GM23248 (cell line): ENCODE measurements around the gene INPP5A.

ENCODE experiments used
- EZH2 ChIP-seq: fragments of 200-600 bp; sonication (generic); IDR thresholded peaks from 2 replicates; pipeline ENCODE4 v1.6.1; 2018; ENCODE audit warnings: antibody characterized with exemption, mild to moderate bottlenecking; ENCODE audit not compliant: insufficient read depth, poor library complexity, severe bottlenecking
- EZH2phosphoT487 ChIP-seq: fragments of 200-600 bp; sonication (generic); IDR thresholded peaks from 2 replicates; pipeline ENCODE4 v1.6.1; 2018; ENCODE audit warnings: antibody characterized with exemption, moderate library complexity, mild to moderate bottlenecking, low read depth; ENCODE audit not compliant: insufficient read depth

DNA sequence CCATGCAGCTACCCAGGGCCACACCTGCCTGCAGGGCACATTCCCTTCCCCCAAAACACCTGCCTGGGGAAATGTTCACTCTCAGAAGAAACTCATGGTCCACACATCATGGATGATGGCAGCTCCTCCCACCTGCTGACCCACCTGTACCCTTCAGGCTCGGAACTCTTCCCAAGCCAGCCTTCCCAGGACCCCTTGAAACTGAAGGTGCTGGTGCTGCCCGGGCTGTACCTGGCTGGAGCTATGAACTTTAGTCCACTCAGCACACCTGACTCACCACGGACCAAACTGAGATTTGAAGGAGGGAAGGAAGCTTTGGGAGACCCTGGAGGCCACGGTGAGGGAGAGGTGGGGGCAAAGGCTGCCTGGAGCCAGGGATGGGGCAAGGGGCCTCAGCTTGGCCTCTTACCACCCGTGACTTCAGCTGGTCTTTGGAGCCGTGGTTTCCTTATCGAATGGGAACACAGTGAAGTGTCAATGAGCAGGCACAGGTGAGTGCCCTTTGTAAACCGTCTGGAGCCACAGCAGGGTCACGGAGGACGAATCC lies 30.1 kb upstream of the INPP5A start:
- TF ChIP-seq EZH2 = no peak
- TF ChIP-seq EZH2phosphoT487 = no peak
